Eye (tissue), 1 donor: ENCODE data around the gene YTHDC2.

Experiments used
- DNase-seq: peaks from one replicate; pipeline ENCODE4 v3.0.0-alpha.2; 2015

Gene YTHDC2

DNA sequence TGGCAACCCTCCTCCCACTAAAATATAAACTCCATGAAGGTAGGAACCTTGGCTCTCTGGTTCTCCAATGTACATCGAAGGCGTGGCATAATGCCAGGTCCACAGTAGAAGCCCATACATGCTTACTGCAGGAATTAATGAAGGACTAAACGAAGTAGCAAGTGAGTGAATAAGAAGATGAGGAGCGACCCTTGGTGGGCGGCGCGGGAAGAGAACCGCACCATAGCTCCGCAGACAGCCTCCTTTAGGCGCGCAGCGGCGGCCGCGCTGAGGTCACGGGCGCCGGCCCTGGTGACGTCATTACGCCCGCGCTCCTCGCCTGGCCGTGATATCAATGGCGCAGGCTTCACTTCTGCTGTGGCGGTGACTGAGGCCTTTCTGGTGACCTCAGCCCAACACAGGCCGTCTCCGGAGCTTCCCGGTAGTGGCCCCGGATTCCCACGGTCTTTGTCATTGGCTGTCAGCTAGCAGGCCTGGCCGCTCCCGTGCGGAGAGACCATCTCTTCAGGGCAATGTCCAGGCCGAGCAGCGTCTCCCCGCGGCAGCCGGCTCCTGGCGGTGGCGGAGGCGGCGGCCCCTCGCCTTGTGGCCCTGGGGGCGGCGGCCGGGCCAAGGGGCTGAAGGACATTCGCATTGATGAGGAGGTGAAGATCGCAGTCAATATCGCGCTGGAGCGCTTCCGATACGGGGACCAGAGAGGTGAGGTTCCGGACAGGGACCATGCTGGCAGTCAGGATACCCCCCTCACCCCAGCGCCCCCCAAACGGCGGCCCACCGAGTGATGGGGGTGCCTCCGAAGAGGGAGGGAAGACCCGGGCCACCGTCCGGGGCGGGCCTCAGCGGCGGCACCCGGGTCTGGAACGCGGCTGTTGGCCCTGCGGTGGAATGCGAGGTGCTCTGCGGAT lies at the start of gene YTHDC2:
Gene YTHDC2 (plus strand): TSS at position 311 of the 905 bp plus-strand sequence. CDS start 202 bp downstream, at position 513.
- peak; percentile 96 for DNase-seq

DNA sequence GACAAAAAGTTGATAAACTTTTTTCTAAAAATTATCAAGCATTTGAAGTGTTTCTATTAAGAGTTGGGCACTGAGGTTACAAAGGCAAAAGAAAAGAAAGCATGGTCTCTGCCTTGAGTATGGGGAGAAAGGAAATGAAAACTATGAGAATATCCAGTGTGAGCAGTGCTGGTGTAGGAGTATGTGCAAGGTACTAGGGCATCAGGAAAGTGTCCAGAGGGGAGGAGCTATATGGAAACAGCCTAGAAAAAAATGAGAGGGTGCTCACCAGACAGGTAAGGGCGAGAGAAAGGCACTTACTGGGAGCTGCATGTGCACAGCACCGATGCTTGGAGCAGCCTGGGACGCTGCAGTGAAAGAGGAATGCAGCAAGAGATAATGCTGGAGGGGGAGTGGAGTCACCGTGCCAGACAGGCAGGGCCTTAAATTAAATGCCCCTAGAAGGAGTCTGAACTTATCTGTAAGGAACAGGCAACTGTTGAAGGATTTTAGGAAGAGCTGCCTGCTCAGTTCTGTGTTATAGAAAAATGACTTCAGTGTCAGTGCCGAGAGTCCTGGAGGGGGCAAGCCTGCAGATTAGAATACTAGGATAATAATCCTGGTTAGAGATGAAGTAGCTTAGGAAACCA lies 39.3 kb upstream of the YTHDC2 start:
- no peak for DNase-seq

DNA sequence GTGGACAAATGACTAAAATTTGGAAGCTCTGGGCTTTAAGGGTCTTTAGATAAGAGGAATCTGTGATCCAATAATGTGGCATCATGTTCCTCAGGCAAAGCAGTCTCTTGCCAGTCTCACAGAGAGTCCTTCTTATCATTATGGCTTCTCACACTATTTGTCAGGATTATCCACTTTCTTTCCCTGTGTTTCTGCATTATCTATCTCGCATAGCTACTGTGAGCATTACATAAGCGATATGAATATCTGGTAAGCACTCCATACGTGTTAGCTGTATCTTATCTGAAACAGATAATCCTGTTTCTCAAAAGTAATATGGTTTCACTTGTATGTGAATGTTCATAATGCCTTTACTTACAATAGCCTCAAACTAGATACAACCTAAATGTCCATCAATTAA lies 34.8 kb upstream of the YTHDC2 start:
- DNase-seq: no peak

DNA sequence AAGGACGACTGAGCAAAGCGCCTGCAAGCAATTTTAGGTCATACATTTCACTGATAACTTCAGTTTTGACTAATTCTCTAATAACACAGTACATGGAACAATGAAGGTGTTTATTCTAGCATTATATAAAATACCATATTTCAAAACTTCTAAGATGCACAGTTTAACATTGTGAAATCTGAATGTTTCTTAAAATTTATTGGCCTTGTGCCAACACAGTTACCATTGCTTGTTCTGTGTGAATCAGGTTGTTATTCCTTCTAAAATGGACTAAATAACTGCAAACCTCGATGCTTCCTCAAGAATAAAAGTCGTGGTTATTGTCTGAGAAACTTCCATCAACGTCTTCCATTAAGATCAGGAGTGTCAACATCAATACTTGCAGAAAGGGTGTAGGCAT lies 33.3 kb upstream of the YTHDC2 start:
- no peak for DNase-seq

DNA sequence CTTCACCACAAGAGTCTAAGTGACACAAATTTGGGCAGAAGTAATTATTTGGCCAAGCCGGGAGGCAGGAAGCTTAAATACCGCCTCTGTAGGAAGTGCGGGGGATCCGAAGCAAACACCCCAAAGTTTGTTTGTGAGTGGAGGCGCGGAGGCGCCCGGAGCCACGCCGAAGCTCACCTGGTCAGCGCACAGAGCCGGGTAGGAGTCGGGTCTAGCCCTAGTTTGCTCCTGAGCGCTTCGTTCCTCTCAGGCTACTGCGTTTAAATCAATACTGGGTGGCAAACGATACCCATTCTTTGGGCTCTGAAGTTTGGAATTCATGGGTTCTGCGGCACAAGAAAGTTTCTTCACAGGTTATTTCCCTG lies 26.1 kb upstream of the YTHDC2 start:
- no peak for DNase-seq

DNA sequence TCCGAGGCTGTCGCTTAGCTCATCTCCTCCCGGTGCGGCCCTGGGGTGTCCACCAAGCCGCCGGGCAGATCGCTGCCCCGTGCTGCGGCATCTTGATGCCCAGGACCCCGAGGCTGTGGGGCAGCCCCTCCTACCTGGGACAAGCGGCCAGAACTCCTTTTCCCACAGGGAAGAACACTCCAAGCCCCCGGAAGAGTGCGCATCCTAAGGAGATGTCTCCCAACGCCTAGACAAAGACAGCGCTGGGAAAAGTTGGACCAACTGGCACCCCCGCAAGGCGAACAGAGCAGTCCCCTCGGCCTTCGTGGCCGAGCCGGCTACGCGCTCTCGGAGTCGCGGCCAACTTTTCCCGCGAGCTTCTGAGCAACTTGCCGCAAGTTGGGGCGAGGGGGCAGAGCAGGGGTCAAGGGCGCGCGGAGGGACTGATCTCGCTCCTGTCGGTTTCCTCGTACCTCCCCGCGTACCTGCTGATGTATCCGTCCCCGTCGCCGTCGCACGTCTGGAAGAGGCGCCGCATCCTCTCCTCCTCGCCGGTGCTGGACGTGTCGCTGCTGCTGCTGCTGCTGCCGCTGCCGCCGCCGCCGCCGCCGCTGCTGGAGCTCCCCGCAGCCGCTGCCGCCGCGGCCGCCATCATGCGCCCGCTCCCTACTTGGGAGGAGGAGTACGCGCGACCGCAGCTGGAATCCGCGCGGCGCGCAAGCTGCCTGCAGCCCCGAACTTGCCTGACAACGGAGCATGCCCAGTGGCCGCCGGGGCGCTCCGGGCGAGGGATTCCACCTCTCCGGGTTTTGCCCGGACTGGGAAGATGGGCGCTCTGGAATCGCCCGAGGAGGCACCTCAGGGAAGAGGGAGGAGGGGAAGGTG lies 25.5 kb upstream of the YTHDC2 start, which contains the start of gene MCC:
Gene MCC (minus strand): TSS at position 673 of the 864 bp plus-strand sequence.
- DNase-seq: peak; percentile 93

DNA sequence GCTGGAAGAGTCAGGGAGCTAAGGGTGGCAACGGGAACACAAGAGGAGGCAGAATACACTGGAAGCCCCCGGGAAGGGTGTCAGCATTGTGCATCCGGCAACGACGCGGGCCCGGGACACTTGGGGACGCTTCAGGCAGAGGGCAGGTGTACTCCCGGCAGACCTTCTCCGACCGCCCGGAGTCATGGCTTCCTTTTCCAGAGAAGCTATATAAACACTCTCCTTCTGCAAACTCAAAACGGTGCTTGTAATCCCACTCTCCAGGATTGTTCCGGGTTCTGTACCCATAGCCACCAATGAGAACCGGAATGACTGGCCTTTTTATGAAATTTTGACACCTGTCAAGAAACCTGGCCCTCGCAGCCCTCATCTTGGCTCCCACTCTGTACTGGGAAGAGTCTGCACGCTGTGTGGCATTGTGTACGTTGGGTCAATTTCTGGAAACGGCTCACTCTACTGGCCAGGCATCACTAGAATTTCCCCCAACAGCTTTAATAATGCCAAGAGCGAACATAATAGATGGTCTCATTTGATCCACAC lies 24.8 kb upstream of the YTHDC2 start:
- no peak for DNase-seq

DNA sequence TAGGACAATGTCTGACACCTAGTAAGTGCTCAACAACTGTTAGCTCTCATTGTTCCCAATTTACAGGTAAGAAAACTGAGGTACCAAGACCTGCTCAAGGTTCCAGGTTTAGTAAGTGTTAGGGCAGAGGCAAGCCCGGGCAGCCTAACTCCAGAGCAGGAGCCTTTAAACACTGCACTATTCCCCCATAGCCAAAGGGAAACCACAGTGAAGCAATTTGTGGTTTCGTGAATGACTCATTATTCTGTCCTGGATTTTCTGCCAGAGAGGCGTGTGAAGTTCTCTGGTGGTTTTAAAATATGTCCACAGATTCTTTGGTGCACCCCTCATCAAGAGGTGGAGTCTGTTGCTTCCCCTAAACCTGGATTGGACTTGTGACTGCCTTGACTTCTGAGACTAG lies 24.2 kb upstream of the YTHDC2 start:
- peak; percentile 38 for DNase-seq

DNA sequence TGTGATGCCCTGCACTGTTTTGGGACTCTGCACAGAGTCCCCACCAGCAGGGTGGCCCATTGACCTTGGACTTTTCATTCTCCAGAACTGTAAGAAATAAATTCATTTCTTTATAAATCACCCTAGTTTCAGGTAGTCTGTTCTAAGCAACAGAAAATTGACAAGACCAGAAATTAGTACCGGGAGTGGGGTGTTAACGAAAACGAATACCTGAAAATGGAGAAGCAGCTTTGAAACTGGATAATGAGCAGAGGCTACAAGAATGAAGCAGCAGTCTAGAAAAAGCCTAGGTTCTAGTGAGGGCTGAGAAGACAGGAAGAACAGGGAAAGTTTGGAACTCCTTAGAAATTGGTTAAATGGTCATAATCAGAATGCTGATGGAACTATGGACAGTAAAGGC lies 23.2 kb upstream of the YTHDC2 start:
- DNase-seq: no peak

DNA sequence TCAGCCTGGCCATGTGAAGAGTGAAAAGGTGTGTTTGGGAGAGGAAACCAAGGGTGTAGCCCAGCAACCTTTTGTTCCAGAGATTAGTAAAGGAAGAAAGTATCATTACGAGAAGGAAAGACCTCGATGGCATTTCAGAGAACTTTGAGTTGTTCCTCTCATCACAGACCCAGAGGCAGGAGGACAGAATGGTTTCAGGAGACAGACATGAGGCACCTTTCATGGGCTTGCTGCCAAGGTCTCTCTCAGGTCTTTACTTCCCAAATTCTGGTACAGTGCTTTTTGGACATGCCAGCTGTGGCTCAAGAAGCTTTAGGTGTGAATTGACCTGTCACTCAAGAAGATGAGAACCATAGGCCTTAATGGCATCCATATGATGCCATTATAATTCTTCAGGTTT lies 22.5 kb upstream of the YTHDC2 start:
- DNase-seq: no peak

DNA sequence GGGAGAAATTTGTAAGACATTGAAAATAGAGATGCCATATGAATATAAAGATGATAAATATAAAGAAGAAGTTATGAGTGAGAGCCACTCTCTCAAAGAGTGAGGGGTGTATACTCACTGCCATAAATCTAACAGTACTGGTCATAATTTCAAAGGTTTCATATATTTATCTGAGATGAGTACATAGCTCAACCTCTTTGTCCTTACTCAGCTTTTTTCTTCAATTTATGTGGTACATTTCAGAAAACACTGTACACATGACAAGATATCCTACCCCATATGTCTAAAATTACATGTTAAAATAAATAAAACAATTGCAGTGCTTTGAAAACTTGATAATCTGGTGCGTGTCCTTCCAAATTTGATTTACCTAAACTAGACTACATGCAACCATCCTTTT lies 20.0 kb upstream of the YTHDC2 start:
- DNase-seq: no peak

DNA sequence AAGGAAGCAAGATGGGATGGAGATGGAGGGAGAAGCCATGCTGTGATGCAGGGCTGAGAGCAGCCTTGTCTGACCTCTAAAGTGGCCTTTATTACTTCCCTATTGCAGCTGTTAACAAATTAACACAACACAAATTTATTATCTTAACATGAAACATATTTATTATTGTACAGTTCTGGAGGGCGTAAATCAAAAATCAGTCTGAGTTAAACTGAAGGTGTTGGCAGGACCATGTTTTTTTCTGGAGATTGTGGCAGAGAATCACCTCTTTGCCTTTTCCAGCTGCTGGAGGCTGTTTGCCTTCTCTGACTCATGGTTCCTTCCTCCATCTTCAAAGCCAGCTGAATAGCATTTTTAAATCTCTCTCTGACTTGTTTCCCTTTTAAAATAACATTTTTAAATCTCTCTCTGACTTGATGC lies 18.1 kb upstream of the YTHDC2 start:
- no peak for DNase-seq

DNA sequence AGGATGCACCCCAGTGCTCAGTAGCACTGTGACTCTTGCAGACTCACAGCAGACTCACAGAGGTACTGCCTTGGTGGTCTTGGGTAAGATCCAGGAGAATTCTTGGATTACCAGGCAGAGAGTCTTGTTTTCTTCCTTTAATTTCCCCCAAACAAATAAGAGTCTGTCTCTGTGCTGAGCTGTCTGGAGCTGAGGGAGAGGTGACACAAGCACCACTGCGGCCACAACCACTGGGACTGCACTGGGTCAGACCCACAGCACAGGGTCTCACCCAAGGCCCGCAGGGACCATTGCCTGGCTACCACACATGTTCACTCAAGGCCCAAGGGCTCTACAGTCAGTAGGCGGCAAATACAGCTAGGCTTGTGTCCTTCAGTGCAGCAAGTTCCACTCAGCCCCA lies 11.4 kb upstream of the YTHDC2 start:
- no peak for DNase-seq

DNA sequence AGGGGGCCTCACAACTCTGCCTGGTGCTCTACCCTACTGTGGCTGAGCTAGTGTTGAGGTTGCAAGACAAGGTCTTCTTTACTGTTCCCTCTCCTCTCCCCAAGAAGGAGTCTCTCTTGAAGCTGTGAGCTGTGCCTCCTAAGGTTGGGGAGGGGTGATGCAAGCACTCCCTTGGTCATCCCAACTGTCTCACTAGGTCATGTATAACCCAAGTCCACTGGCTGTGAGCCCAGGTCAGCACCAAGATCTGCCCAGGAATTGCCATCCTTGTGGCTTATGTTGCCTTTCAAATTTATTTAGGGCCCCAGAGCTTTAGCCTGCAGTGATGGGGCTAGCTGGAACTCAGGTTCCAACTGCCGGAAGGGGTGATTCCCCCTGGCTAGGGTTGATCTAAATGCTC lies 10.3 kb upstream of the YTHDC2 start:
- no peak for DNase-seq

DNA sequence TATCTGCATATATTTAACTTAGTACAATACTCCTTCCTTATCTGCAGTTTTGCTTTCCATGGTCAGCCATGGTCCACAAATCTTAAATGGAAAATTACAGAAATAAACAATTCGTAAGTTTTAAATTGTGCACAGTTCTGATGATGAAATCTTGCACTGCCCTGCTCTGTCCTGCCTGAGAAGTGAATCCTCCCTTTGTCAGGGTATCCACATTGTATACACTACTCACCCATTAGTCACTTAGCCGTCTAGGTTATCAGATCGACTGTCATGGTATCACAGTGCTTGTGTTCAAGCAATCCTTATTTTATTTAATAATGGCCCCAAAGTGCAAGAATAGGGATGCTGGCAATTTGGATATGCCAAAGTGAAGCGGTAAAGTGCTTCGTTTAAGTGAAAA lies 8.3 kb upstream of the YTHDC2 start:
- DNase-seq: no peak

DNA sequence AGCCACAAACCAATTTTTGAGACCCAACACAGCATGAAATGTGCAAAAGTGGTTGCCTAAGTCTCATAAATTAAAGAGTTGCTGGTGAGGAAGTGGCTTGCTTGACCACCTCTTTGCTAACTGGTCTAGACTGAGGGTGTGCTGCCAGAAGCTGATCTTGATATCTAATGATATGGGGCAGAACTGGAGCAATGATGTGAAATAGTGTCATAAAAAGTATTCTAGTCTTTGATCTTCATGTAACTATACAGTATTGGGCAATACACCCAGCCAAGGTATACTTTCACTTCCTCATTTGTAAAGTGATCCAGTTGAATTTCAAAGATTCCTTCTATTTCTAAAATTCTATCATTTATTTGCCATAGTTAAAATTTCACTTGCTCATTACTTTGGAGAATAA lies 5.9 kb upstream of the YTHDC2 start:
- DNase-seq: no peak

DNA sequence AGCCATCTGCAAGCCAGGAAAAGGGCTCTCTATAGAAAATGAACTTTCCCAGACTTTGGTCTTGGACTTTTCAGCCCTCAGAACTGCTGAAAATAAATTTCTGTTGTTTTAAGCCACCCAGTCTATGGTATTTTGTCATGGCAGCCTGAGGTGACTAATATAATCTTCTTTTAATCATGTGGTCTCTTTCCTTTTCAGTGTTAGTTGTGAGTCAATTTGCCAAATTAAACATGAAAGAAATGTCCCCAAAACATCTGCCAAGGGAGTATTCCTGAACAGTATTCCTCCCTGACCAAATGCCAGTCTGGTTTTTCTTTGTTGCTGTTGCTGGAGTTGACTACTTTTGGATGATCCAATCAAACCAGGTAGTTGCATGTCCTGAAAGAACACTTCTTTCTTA lies 4.7 kb upstream of the YTHDC2 start:
- no peak for DNase-seq

DNA sequence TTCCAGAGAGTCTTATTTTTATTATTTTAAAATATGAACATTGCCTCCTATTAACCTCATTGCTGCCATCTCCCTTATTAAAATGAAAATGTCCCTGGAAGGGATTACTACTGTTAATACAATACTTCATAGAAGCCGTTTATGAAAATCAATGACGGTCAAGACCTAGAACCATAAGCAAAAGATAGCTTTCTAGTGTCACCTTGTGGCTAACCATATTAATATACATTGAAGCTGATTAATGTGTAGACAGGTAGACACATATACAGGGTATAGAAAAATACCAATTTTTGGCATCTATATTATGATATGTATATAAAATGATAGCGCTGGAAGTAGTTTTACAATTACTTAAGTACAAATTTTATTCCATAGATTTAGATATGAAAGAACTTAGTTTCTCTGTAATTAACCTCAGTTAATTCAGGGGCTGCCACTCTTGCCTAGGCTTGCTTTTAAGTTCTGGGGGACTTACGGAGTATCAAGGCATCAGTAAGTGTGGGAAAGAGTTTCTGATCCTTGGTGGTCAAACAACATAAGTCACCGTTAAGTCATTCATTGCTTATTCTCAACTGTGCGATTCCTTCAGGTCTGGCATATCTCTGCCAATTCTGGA lies 2.5 kb upstream of the YTHDC2 start:
- DNase-seq: peak; percentile 63

DNA sequence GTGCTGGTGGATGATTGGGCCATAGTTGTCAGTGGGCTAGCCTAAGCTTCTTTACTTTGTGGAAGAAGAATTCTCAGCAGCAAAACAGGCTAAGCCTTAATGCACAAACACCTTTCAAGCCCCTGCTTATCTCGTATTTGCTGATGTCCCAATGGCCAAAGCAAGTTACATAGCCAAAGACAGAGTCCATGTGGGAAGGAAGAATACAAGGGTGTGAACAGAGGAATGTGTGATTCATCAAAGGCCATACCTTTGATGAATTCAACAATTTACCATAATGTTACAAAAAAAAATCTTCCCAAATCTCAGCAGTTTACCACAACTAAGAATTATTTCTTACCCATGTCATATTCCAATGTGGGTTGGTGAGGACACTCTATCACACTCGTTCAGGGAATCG lies 1.2 kb upstream of the YTHDC2 start:
- DNase-seq: no peak

DNA sequence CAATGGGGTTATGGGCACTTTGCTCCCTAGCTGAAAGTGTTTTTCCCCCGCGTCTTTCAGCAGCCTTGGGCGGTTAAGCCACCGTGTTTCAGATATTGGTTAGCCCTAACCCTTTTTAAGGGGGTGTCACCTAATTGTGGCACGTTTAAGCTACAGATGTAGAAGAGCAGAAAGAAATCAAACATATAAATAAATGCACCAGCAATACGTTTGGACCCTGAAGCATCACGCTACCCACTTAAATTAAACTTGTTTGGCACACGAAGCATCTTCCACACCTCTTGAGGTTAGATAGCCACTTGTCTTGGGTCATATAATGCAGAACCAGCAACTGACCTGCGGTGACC lies 768 bp downstream of the YTHDC2 start:
- peak; percentile 71 for DNase-seq

DNA sequence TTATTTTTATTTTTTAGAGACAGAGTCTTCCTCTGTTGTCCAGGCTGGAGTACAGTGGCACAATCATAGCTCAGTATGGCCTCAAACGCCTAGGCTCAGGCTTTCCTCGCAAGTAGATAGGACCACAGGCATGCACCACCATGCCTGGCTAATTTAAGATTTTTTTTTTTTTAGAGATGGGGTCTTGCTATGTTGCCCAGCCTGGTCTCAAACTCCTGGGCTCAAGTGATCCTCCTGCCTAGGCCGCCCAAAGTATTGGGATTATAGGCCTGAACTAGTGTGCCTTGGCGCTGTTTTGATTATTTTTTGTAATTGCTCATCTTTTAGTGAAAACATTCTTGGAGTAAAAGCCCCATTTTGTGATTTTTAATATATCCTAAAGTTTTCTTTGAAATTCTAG lies 5.4 kb downstream of the YTHDC2 start:
- no peak for DNase-seq

DNA sequence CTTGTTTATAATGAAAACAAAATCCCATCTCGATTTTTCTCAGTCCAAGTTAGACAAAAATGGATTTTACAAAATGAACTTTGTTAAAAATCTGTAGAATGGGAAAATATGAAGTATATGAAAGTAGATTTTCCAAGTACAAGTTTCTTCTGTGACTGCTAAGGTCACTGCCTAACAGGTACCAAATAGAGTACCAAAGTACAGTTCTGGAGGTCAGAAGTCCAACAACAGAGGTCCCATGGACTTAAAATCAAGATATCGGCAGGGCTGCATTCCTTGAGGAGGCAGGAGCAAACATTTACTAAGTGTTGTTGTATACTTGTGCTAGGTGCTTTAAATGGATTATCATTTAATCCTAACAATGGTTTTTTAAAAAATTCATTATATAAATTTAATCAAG lies 5.9 kb downstream of the YTHDC2 start:
- DNase-seq: no peak

DNA sequence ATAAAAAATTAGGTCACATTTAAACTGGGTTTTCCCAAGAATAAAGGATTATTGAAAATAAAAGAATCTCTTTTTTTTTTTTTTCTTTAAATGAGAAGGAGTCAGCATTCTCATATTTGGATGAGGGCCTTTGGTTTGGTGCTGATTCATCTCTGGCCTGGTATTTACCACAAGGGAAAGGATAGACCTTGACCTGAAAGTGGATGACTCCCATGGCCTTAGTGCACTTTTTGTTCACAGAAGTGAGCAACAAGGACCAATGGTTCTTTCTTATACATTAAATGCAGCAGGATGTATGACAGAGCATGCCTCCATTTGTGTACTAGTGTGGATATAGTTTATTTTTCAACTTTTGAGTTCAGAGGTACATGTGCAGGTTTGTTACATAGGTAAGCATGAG lies 6.9 kb downstream of the YTHDC2 start:
- no peak for DNase-seq
